Inflammatory macrophage (primary cell): Measurements from ENCODE around the gene NOP16.
A peak's percentile ranks its signal among the peaks of the same experiment; 100 is the strongest.
"Not testable (repeated sequence)": the region's sequence is repeated elsewhere in the genome, so short reads cannot be mapped to it uniquely, and the experiment has no call there.

Experiments
- DNase-seq, 2 donors: peaks; one replicate each; pipeline ENCODE4 v3.0.0-alpha.2; 2020 to 2022

The NOP16 gene

DNA sequence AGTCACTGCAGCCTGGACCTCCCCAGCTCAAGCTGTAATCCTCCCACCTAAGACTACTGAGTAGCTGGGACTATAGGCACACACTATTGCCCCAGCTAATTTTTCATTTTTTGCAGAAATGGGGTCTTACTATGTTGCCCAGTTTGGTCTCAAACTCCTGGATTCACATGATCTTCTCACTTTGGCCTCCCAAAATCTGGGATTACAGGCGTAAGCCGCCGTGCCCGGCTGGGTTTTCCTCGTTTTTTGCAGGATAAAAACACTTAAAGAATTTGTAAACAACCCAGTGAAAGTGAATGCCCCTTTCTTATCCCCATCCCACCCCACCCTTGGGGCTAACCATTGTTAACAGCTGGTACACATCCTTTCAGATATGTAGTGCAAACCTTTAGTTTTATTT lies 20.2 kb upstream of the NOP16 start:
- DNase-seq = no peak

DNA sequence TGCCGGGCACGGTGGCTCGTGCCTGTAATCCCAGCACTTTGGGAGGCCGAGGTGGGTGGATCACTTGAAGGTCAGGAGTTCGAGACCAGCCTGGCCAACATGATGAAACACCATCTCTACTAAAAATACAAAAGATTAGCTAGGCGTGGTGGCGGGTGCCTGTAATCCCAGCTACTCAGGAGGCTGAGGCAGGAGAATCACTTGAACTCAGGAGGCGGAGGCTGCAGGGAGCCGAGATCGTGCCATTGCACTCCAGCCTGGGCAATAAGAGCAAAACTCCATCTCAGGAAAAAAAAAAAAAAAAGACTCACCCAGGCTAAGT lies 19.8 kb upstream of the NOP16 start:
- DNase-seq = not testable (repeated sequence)

- DNase-seq = no peak
These were observed 19.3 kb upstream of the NOP16 start for GRCh38 chr5:176407456-176408251.

DNA sequence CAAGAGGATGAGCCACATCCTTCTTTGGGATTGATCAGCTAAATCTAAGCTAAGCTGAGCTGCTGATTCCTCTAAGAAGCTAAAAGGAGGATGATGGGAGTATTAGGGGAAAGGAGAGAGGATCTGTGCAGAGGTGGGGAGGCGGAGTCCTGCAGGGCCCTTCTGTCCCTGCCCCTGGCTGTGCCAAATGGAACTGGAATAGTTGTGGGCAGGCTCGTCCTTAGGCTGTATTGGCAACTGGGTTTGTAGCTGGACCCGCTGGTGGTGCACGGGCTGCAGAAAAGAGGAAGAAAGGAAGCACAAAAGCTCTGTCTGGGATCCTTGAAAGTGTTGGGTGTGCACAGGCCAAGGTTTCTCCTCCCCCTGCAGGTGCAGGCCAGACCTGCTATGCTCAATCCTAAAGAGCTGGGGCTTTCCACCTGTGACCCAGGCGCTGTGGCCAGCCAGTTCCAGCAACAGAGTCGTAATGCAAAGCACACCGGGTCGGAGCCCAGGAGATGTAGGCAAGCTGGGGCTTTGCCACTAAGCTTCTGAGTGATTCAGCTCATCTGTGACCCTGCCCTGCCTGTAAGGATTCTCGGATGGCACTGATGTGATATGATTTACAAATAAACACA lies 18.1 kb upstream of the NOP16 start:
- DNase-seq = no peak

DNA sequence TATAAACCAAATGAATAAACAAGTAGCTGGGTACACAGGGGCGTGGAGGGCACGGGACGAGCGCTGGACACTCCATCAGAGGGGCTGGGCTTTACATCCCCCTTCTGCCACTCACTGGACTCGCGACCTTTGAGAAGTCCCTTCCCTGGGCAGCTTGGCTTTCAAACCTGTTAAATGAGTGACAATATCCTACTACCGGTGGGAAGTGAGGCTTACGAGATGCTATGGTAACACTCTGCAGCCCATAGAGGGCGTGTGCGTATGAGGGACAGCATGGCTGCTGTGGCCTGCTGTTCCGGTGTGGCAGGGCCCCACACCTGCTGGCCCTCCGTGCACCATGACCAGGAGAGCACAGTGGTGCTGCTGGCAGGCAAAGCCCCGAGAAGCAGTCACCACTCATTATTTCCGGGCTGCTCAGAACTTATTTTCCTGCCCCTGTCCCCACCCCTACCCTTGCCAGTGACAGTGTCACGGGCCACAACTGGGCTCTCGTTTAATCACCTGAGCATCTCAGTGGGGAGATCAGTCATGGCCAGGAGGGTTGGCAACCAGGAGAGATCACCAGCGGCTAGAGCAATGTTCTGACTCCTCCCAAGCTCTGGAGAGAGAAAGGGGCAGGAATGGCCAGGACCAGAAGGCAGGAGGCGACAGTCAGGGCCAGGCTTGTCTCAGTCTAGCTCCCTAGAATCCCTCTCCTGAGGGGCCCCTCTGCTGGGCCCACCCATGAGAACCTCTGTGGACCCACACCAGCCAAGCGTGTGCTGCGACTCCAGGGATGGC lies 17.4 kb upstream of the NOP16 start:
- DNase-seq = no peak

DNA sequence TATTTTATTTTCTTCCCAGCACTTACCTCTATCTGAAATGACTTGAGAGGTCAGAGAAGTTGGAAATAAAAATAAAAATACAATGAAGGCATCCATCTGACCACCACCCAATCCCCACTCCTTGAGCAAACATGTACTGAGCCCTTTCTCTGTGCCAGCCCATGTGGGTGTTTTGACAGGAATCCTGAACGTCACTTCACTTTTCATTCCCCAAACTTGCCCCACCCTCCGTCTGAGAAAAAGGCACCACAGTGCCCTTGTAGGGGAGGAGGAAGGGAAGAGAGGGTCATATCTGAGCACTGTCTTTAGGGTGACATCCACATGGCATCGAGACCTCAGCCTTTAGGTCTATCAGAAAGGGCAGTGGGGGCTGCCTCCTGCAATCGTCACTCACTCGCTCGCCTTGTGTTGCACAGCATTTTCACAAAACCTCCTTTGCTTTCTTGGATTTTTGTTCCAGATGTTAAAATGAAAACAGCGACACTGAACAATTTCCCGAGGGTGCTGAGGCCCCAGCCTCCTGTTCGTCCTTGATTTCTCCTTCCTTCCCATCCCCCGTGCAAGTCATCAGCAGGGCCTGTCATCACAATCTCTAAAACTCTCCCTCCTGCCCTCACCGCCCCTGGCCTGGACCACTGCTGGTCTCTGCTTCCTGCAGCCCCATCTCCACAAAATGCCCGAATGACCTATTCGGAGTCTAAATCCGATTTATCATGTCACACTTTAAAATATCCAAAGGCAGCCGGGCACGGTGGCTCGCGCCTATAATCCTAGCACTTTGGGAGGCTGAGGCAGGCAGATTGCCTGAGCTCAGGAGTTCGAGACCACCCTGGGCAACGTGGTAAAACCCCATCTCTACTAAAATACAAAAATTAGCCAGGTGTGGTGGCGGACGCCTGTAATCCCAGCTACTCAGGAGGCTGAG lies 13.1 kb upstream of the NOP16 start:
- DNase-seq = no peak

- no peak for DNase-seq
These were observed 12.2 kb upstream of the NOP16 start for GRCh38 chr5:176400382-176401156.

GRCh38 chr5:176397736-176398420 lies 9.5 kb upstream of the NOP16 start:
- DNase-seq = no peak

DNA sequence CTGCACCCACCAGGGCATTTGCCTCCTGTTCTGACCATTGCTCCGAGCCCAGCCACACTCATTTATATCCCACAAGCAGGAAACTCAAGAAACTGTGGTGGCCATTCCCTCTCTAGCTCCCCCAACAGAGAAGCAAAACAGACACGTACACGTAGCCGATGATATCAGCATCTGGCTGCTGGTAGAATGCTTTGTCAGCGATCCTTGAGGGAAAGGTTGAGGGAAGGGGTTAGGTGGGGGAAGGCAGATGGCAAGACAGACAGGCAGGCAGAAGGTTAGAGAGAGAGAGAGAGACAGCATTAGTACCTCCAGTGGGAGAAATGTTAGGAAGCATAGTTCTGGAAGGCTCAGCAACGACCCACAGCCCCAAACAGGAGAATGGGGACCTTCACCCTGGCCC lies 7.9 kb upstream of the NOP16 start:
- no peak for DNase-seq

GRCh38 chr5:176394881-176395675 lies 6.7 kb upstream of the NOP16 start:
- no peak for DNase-seq

DNA sequence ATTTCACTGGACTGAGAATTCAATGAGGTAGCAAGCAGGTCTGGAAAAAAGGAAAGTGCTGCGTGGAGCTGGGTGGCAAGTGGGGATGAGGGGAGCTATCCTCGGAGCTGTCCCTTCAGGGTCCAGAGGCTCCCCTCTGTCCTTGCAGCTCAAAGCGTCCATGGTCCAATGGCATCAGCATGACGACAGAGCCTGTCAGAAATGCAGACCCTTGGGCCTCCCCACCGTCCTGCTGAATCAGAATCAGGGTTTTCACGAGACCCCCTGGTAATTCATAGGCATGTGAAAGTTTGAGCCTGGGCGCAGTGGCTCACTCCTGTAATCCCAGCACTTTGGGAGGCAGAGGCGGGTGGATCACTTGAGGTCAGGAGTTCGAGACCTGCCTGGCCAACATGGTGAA lies 5.7 kb upstream of the NOP16 start:
- DNase-seq = no peak

DNA sequence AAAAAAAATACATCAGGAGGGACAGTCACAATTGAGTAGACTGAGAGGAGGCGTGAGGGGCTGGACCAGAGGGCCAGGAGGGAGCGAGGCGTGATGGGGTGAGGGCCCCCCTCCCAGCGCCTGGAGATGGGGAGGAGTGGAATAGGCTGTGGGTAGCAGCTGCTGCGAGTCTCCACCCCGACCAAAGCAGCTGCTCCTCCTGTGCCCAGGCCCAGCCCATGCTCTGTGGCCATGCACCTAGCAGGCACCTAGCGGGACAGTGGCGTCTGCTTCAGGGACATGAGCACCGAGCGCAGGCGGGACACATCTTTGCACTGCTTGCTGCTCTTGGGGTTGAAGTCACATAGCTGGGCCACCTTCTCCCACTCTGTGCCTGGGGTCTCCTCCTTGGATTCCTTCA lies 4.1 kb upstream of the NOP16 start:
- no peak for DNase-seq

GRCh38 chr5:176391999-176392398 lies 3.6 kb upstream of the NOP16 start:
- DNase-seq = peak; percentile 77 to 83

DNA sequence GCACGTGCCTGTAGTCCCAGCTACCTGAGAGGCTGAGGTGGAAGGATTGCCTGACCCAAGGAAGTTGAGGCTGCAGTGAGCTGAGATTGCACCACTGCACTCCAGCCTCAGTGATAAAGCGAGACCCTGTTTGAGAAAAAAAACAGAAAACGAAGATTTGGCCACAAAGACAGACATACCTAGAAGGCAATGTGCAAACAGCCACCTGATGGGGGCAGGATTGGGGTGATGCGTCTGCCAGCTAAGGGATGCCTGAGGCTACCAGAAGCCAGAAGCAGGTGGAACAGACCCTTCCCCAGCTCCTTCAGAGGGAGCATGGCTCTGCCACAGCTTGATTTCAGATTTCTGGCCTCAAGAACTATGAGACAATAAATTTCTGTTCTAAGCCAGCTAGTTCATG lies 3.1 kb upstream of the NOP16 start:
- no peak for DNase-seq

- peak in 1 of 2 donors; percentile 27 for DNase-seq
These were observed 1.0 kb upstream of the NOP16 start for GRCh38 chr5:176389135-176390123.

DNA sequence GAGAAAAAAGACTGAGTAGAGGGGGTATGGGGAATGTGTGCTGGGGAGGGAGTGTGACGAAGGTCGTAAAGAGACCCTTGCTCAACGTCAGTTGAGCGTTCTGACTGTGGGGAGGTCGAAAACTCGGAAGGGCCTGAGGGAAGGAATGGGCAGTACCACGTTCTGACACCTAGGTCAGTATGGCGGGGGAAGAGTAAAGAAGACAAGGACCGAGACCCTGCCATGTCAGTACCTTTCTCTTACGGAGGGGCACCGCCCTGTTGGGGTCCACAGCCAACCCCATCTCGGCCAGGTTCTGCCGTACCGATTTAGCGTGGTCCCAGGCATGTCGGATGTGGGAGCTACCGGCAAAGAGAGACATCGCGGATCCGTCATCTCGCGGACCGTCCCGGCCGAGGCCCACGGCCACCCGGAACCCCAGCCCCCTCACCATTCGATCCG lies 375 bp downstream of the NOP16 start:
- DNase-seq = peak in 1 of 2 donors; percentile 6

DNA sequence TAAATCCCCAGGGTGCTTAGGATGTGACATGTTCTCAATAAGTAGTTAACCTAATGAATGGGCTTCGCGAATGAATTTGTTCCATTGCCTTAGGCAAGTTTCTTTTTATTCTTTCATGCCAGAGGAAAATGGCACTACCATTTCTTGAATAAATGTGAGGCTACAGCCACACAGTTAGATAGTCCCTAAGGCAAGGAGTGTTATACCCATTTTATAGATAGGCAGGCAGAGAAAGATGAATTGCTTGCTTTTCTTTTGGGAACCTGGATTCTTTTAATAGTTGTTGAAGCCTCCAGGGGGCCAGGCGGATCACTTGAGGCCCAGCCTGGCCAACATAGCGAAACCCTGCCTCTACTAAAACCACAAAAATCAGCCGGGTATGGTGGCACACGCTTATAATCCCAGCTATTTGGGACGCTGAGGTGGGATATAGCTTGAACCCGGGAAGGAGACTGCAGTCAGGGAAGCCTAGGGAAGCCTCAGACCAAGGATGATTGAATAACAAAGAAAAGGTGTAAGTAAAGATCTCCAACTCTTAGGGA lies 943 bp downstream of the NOP16 start:
- no peak for DNase-seq

DNA sequence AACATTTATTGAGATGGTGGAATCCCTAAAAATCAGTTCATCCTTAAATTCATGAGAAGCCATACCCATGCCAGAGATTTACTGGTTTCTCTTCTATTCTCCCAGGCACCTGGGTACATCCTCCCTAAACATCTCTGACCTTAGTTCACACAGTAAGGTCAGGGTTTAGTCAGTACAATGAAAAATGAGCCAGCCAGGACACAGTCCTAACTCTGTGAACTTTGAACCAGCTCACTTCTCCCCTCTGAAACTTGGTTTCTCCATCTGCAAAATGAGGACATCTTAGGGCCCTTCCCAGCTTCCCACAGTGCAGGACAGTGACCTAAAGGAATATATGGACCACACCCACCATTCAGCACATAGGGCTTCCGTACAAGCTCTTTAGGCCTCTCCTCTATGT lies 1.9 kb downstream of the NOP16 start:
- DNase-seq = no peak

- no peak for DNase-seq
These were observed 3.4 kb downstream of the NOP16 start for GRCh38 chr5:176384991-176385390.
